IPS-20b (cell line): ENCODE measurements around the gene RAB37.

ENCODE experiments used
- H3K27ac ChIP-seq: one replicate; pipeline ENCODE4 v1.5.1; 2013; ENCODE audit warnings: low read length
- H3K27me3 ChIP-seq: 2 replicates; pipeline ENCODE4 v1.6.1; 2013; ENCODE audit warnings: mild to moderate bottlenecking, low read length, inconsistent platforms; ENCODE audit not compliant: insufficient read depth
- H3K36me3 ChIP-seq: 2 replicates; pipeline ENCODE4 v1.6.1; 2013; ENCODE audit warnings: low read depth, mild to moderate bottlenecking, inconsistent platforms, low read length, moderate library complexity; ENCODE audit not compliant: insufficient read depth
- H3K4me1 ChIP-seq: 2 replicates; pipeline ENCODE4 v1.6.1; 2013; ENCODE audit warnings: mild to moderate bottlenecking, control low read depth, inconsistent platforms, low read length, moderate library complexity; ENCODE audit not compliant: insufficient read depth
- H3K4me3 ChIP-seq: 2 replicates; pipeline ENCODE4 v1.5.1; 2013; ENCODE audit warnings: mild to moderate bottlenecking, low read length, inconsistent platforms
- H3K9ac ChIP-seq: 2 replicates; pipeline ENCODE4 v1.6.1; 2013; ENCODE audit warnings: low read depth, mild to moderate bottlenecking, inconsistent platforms, low read length, moderate library complexity
- H3K9me3 ChIP-seq: 2 replicates; pipeline ENCODE4 v1.6.1; 2013; ENCODE audit warnings: mild to moderate bottlenecking, low read depth, low read length, inconsistent platforms; ENCODE audit not compliant: insufficient read depth

Gene RAB37

GRCh38 chr17:74728702-74729075 lies 8.4 kb upstream of the RAB37 start:
- Histone ChIP-seq H3K36me3 (no peaks in the 10 kb centered on the region), H3K4me1 (no peaks in the 10 kb centered on the region), H3K9ac (no peak overlapping the region), H3K27ac (no peak overlapping the region), H3K4me3 (no peak overlapping the region), H3K9me3 (peaks cover 7% of the 10 kb centered on the region; the same call in 1 of the 2 replicates), H3K27me3 (peaks cover under 1% of the 10 kb centered on the region)

DNA sequence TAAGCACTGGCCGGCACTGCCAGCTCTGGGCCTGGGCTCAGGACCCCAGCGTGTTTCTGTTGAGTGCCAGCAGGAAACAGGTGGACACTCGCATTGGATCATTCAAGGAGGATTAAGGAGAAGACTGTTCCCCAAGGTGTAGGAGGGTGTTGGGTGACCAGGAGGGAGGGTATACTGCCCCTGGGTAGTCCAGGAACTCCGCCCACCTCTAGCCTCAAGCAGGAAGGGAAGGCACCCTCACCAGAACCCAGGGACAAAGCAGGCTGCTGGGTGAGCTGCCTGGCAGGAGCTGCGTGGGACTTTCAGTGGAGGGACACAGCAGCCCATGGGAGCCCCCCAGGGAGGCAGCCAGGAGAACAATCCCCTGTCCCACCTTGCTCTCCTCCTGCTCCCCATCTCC lies 7.7 kb upstream of the RAB37 start:
- no peak overlapping the region for H3K27ac ChIP-seq
- H3K4me3 ChIP-seq: no peak overlapping the region
- peaks cover 7% of the 10 kb centered on the region for H3K27me3 ChIP-seq
- no peak overlapping the region for H3K9ac ChIP-seq
- H3K9me3 ChIP-seq: peaks cover 7% of the 10 kb centered on the region; the same call in 1 of the 2 replicates
- no peaks in the 10 kb centered on the region for H3K36me3 ChIP-seq
- H3K4me1 ChIP-seq: no peaks in the 10 kb centered on the region

- peaks cover 11% of the 10 kb centered on the region for H3K27me3 ChIP-seq
- H3K9me3 ChIP-seq: peaks cover 7% of the 10 kb centered on the region; the same call in 1 of the 2 replicates
- no peaks in the 10 kb centered on the region for H3K36me3 ChIP-seq
- H3K27ac ChIP-seq: no peak overlapping the region
- H3K9ac ChIP-seq: no peak overlapping the region
- no peak overlapping the region for H3K4me3 ChIP-seq
- H3K4me1 ChIP-seq: no peaks in the 10 kb centered on the region
Measured at GRCh38 chr17:74729866-74730265, 7.2 kb upstream of the RAB37 start.

DNA sequence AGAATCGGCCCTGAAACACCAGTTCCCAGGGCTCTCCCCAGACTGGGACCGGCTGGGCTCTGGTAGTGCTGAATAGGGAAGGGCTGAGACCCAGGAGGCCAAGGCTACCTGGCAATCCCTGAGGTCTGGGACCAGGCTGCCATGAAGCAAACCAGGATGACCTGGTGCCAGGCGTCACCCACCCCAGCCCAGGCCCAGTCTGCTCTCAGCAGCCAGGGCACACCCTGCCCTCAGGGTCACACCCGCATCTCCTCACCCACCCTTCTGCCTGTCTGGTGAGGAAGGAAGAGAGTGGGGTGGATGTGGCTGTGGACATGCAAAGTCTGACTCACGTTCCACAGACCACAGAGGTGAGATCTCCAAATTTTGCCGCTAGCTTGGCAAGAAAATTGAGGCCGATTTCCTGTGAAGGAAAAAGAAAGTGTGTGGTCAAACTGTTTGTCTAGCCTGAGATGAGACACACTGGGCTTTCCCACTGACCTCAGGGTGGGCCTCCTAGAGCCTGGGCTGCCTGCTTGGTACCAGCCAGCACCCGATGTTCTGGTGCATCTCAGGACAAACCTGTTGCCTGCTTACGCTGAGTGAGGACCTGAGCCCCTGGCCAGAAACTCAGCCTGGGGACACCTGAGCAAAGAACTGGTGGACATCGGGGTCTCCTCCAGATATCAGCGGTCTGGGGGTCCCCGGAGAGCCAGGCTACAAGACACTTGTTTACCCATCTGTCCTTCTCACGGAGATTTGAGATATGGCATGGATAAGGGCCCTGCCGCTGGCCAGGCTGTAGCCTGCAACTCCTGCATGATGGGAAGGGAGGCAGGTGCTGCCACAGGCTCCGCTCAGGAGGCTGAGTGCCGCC lies 6.3 kb upstream of the RAB37 start:
- no peaks in the 10 kb centered on the region for H3K4me1 ChIP-seq
- H3K4me3 ChIP-seq: no peak overlapping the region
- H3K9me3 ChIP-seq: peaks cover 7% of the 10 kb centered on the region; the same call in 1 of the 2 replicates
- no peak overlapping the region for H3K27ac ChIP-seq
- no peaks in the 10 kb centered on the region for H3K36me3 ChIP-seq
- H3K27me3 ChIP-seq: peaks cover 19% of the 10 kb centered on the region
- H3K9ac ChIP-seq: no peak overlapping the region

GRCh38 chr17:74731347-74731605 lies 5.8 kb upstream of the RAB37 start:
- H3K9me3 ChIP-seq: peaks cover 7% of the 10 kb centered on the region; the same call in 1 of the 2 replicates
- no peak overlapping the region for H3K9ac ChIP-seq
- H3K4me1 ChIP-seq: no peaks in the 10 kb centered on the region
- H3K27me3 ChIP-seq: peaks cover 25% of the 10 kb centered on the region
- no peak overlapping the region for H3K4me3 ChIP-seq
- H3K27ac ChIP-seq: no peak overlapping the region
- no peaks in the 10 kb centered on the region for H3K36me3 ChIP-seq

GRCh38 chr17:74732042-74732867 lies 4.8 kb upstream of the RAB37 start:
- Histone ChIP-seq H3K27ac (no peak overlapping the region), H3K36me3 (no peaks in the 10 kb centered on the region), H3K9ac (no peak overlapping the region), H3K9me3 (peaks cover 7% of the 10 kb centered on the region; the same call in 1 of the 2 replicates), H3K4me3 (no peak overlapping the region), H3K27me3 (peaks cover 31% of the 10 kb centered on the region), H3K4me1 (no peaks in the 10 kb centered on the region)

GRCh38 chr17:74733365-74734122 lies 3.5 kb upstream of the RAB37 start:
- Histone ChIP-seq H3K9me3 (peaks cover 3% of the 10 kb centered on the region; the same call in 1 of the 2 replicates), H3K27ac (no peak overlapping the region), H3K4me1 (peaks cover 5% of the 10 kb centered on the region; the same call in 1 of the 2 replicates), H3K9ac (no peak overlapping the region), H3K4me3 (no peak overlapping the region), H3K27me3 (peaks cover 44% of the 10 kb centered on the region), H3K36me3 (no peaks in the 10 kb centered on the region)

- Histone ChIP-seq H3K4me3 (no peak overlapping the region), H3K27me3 (peaks cover 50% of the 10 kb centered on the region), H3K9me3 (no peaks in the 10 kb centered on the region), H3K27ac (no peak overlapping the region), H3K36me3 (no peaks in the 10 kb centered on the region), H3K4me1 (peaks cover 5% of the 10 kb centered on the region; the same call in 1 of the 2 replicates), H3K9ac (no peak overlapping the region)
Measured at GRCh38 chr17:74734256-74734655, 2.8 kb upstream of the RAB37 start.

DNA sequence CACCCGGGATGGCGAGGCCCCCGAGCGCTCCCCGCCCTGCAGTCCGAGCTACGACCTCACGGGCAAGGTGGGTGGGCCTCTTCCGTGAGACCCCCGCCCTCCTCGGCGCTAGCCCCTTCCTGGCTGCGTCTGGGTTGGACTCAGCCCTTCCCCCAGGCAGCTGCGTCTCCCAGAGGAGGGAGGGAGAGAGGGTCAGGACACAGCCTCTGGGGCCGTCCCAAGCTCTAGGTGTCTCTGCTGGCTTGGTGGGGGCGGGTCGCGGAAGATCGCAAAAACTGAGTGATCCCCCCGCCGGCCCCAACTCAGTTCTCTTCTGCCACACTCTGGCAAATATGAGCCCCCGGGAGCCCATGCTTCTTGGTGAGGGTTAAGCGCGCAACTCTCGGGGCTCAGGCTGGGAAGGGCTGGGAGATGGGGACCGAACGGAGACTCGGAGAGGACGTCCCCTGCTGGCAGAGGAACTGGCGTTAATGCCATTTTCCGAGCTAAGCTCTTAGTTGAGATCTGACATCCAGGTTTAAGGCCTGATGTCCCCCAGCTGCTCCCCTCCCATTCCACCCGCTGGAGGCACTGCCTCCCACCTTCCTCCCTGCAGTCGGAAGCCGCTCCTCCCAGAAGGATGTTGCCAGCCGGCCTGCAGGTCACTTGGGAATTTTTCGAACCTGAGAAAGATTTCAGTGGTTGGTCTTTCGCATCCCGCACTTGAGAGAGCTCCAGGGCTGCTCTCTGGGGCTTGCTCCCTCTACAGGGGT lies 419 bp downstream of the RAB37 start:
- Histone ChIP-seq H3K4me1 (peaks cover 9% of the 10 kb centered on the region; the same call in 1 of the 2 replicates), H3K9me3 (no peaks in the 10 kb centered on the region), H3K4me3 (peak overlapping the region; percentile 76), H3K27ac (no peak overlapping the region), H3K9ac (peak overlapping the region; percentile 4; the same call in 1 of the 2 replicates), H3K27me3 (peaks cover 50% of the 10 kb centered on the region), H3K36me3 (no peaks in the 10 kb centered on the region)

GRCh38 chr17:74738051-74738996 lies 1.3 kb downstream of the RAB37 start:
- Histone ChIP-seq H3K9ac (peak overlapping the region; percentile 4; the same call in 1 of the 2 replicates), H3K4me3 (peak overlapping the region; percentile 76; the same call in 1 of the 2 replicates)

More at GRCh38 chr17:74738051-74738996, 1.3 kb downstream of the RAB37 start:
- Histone ChIP-seq H3K27me3 (peaks cover 50% of the 10 kb centered on the region), H3K9me3 (no peaks in the 10 kb centered on the region), H3K27ac (no peak overlapping the region), H3K36me3 (no peaks in the 10 kb centered on the region), H3K4me1 (peaks cover 9% of the 10 kb centered on the region; the same call in 1 of the 2 replicates)
